ENCODE data around the gene CWC15. TPM values are rescaled to one million over a fixed set of nuclear protein-coding genes. Genes with fewer than 3 reads are reported as not detected.

The CWC15 gene
- polyA plus RNA-seq, 1 donor from 2014 or later, result 151 TPM

GRCh38 chr11:95003716-95004115 lies 30.4 kb upstream of the CWC15 start:
- no peaks in the 10 kb centered on the region for H3K9me2 ChIP-seq (ENCODE audit: insufficient read depth, low read length)
- TF ChIP-seq EZH2 (IDR thresholded peaks at IDR 0.05; ENCODE audit: borderline replicate concordance, insufficient read depth, low read length, poor library complexity, severe bottlenecking) (no peak), CTCF (IDR thresholded peaks at IDR 0.05; ENCODE audit: poor library complexity, severe bottlenecking) (no peak), MXI1 (conservative IDR thresholded peaks at IDR 0.05; ENCODE audit: poor library complexity, severe bottlenecking) (no peak), SMC3 (conservative IDR thresholded peaks at IDR 0.05; ENCODE audit: poor library complexity) (no peak), EP300 (conservative IDR thresholded peaks at IDR 0.05; ENCODE audit: poor library complexity, severe bottlenecking) (no peak), RAD21 (conservative IDR thresholded peaks at IDR 0.05) (no peak), TAF1 (IDR thresholded peaks at IDR 0.05; ENCODE audit: low read depth) (no peak)
- TF ChIP-seq, protein P1, sequence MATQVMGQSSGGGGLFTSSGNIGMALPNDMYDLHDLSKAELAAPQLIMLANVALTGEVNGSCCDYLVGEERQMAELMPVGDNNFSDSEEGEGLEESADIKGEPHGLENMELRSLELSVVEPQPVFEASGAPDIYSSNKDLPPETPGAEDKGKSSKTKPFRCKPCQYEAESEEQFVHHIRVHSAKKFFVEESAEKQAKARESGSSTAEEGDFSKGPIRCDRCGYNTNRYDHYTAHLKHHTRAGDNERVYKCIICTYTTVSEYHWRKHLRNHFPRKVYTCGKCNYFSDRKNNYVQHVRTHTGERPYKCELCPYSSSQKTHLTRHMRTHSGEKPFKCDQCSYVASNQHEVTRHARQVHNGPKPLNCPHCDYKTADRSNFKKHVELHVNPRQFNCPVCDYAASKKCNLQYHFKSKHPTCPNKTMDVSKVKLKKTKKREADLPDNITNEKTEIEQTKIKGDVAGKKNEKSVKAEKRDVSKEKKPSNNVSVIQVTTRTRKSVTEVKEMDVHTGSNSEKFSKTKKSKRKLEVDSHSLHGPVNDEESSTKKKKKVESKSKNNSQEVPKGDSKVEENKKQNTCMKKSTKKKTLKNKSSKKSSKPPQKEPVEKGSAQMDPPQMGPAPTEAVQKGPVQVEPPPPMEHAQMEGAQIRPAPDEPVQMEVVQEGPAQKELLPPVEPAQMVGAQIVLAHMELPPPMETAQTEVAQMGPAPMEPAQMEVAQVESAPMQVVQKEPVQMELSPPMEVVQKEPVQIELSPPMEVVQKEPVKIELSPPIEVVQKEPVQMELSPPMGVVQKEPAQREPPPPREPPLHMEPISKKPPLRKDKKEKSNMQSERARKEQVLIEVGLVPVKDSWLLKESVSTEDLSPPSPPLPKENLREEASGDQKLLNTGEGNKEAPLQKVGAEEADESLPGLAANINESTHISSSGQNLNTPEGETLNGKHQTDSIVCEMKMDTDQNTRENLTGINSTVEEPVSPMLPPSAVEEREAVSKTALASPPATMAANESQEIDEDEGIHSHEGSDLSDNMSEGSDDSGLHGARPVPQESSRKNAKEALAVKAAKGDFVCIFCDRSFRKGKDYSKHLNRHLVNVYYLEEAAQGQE (IDR thresholded peaks at IDR 0.05; ENCODE audit: borderline replicate concordance), result no peak
- H3K4me3 ChIP-seq (ENCODE audit: low read length), result no peak overlapping the region
- H3K27me3 ChIP-seq (ENCODE audit: insufficient read depth, low read depth, low read length), result no peaks in the 10 kb centered on the region
- no peak overlapping the region for H3K27ac ChIP-seq (ENCODE audit: low read length)
- no peak overlapping the region for H2AFZ ChIP-seq (ENCODE audit: low read depth, low read length)
- no peaks in the 10 kb centered on the region for H3K36me3 ChIP-seq (ENCODE audit: insufficient read depth, low read length)
- H3K9me3 ChIP-seq (ENCODE audit: low read length), result no peaks in the 10 kb centered on the region
- H3K79me2 ChIP-seq (replicated peaks; ENCODE audit: insufficient read depth, low read length), result no peaks in the 10 kb centered on the region
- H4K20me1 ChIP-seq (ENCODE audit: insufficient read depth), result no peaks in the 10 kb centered on the region
- peaks cover 2% of the 10 kb centered on the region for H3F3A ChIP-seq (ENCODE audit: insufficient read depth, low read length, poor library complexity, severe bottlenecking)
- H3K9ac ChIP-seq (ENCODE audit: low read length), result no peak overlapping the region
- no peak overlapping the region for H3K4me2 ChIP-seq (ENCODE audit: low read length)

DNA sequence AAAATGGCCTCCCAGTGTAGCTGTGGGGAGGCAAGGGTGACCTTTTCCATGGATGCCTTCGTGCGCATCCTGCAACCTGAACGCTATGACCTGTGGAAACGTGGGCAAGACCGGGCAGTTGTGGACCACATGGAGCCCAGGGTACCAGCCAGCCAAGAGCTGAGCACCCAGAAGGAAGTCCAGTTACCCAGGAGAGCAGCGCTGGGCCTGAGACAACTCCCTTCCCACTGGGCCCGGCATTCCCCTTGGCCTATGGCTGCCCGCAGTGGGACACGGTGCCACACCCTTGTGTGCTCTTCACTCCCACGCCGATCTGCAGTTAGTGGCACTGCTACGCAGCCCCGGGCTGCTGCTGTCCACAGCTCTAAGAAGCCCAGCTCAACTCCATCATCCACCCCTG lies 24.9 kb upstream of the CWC15 start:
- Histone ChIP-seq H4K20me1 (ENCODE audit: insufficient read depth) (no peaks in the 10 kb centered on the region), H3K9me2 (ENCODE audit: insufficient read depth, low read length) (no peaks in the 10 kb centered on the region), H3K4me2 (ENCODE audit: low read length) (no peak overlapping the region), H3K27ac (ENCODE audit: low read length) (no peak overlapping the region), H3K9ac (ENCODE audit: low read length) (no peak overlapping the region), H3K9me3 (ENCODE audit: low read length) (no peaks in the 10 kb centered on the region), H3F3A (ENCODE audit: insufficient read depth, low read length, poor library complexity, severe bottlenecking) (peaks cover 2% of the 10 kb centered on the region), H3K36me3 (ENCODE audit: insufficient read depth, low read length) (no peaks in the 10 kb centered on the region), H3K79me2 (replicated peaks; ENCODE audit: insufficient read depth, low read length) (no peaks in the 10 kb centered on the region), H3K27me3 (ENCODE audit: insufficient read depth, low read depth, low read length) (no peaks in the 10 kb centered on the region), H2AFZ (ENCODE audit: low read depth, low read length) (no peak overlapping the region), H3K4me3 (ENCODE audit: low read length) (no peak overlapping the region)
- TF ChIP-seq EP300 (conservative IDR thresholded peaks at IDR 0.05; ENCODE audit: poor library complexity, severe bottlenecking), result no peak
- TF ChIP-seq EZH2 (IDR thresholded peaks at IDR 0.05; ENCODE audit: borderline replicate concordance, insufficient read depth, low read length, poor library complexity, severe bottlenecking), result no peak
- no peak for TF ChIP-seq RAD21 (conservative IDR thresholded peaks at IDR 0.05)
- no peak for TF ChIP-seq SMC3 (conservative IDR thresholded peaks at IDR 0.05; ENCODE audit: poor library complexity)
- TF ChIP-seq TAF1 (IDR thresholded peaks at IDR 0.05; ENCODE audit: low read depth), result no peak
- TF ChIP-seq, protein P1 (IDR thresholded peaks at IDR 0.05; ENCODE audit: borderline replicate concordance), result no peak
- TF ChIP-seq MXI1 (conservative IDR thresholded peaks at IDR 0.05; ENCODE audit: poor library complexity, severe bottlenecking), result no peak
- TF ChIP-seq POLR2AphosphoS5 (IDR thresholded peaks at IDR 0.05), result no peak
- TF ChIP-seq CTCF (IDR thresholded peaks at IDR 0.05; ENCODE audit: poor library complexity, severe bottlenecking), result no peak

All from neural cell (in vitro differentiated cells).